H1 (cell line): ENCODE data around the gene SSBP3. TPM values are rescaled to one million over a fixed set of nuclear protein-coding genes. Genes with fewer than 3 reads are reported as not detected.

Experiments
- CTCF ChIA-PET: fragments of 300-600 bp; sonication (Branson Sonifier 250); formaldehyde crosslinking; loops from one replicate; lab custom pipeline; 2021; ENCODE audit not compliant: partially characterized antibody; lab: Charles Lee
- POLR2A ChIA-PET: fragments of 300-600 bp; sonication (Branson Sonifier 250); formaldehyde crosslinking; loops from one replicate; lab custom pipeline; 2021; ENCODE audit warnings: inconsistent platforms; ENCODE audit not compliant: partially characterized antibody; lab: Charles Lee
- DNase-seq, 2 experiments: peaks; one replicate each; pipeline versions ENCODE4 v3.0.0 to v3.0.0-alpha.2; 2010 to 2022; ENCODE audit warnings: low spot score in 2 of 2, low read depth in 1 of 2, mixed read lengths in 1 of 2
- FAIRE-seq: peaks from 2 replicates; lab custom pipeline; 2011; peaks lifted over from hg19 to GRCh38; lab: Jason Lieb, UNC
- H2AFZ ChIP-seq: 2 replicates; pipeline ENCODE4 v1.8.1; 2012; ENCODE audit warnings: low read length, inconsistent platforms
- H2AK5ac ChIP-seq: 2 replicates; pipeline ENCODE4 v1.6.1; 2013; ENCODE audit warnings: low read depth, low read length
- H2BK120ac ChIP-seq: replicated peaks from 2 replicates; pipeline ENCODE3; 2013; ENCODE audit warnings: low read depth, low read length, inconsistent platforms
- H2BK12ac ChIP-seq: 2 replicates; pipeline ENCODE4 v1.6.1; 2013; ENCODE audit warnings: low read depth, low read length
- H2BK15ac ChIP-seq: 2 replicates; pipeline ENCODE4 v1.6.1; 2013; ENCODE audit warnings: low read length
- H2BK20ac ChIP-seq: 2 replicates; pipeline ENCODE4 v1.6.1; 2013; ENCODE audit warnings: low read length
- H2BK5ac ChIP-seq: 2 replicates; pipeline ENCODE4 v1.6.1; 2013; ENCODE audit warnings: low read depth, low read length
- H3K14ac ChIP-seq: 2 replicates; pipeline ENCODE4 v1.6.1; 2013; ENCODE audit warnings: inconsistent platforms; ENCODE audit not compliant: insufficient read length
- H3K18ac ChIP-seq: 2 replicates; pipeline ENCODE4 v1.6.1; 2013; ENCODE audit warnings: low read length; ENCODE audit errors: extremely low read depth
- H3K23ac ChIP-seq: 2 replicates; pipeline ENCODE4 v1.6.1; 2013; ENCODE audit warnings: inconsistent platforms; ENCODE audit not compliant: insufficient read length
- H3K23me2 ChIP-seq: 2 replicates; pipeline ENCODE4 v1.6.1; 2013; ENCODE audit warnings: low read depth, low read length
- H3K27ac ChIP-seq: 2 replicates; pipeline ENCODE4 v1.6.1; 2011; ENCODE audit warnings: low read depth, low read length, inconsistent platforms
- H3K27me3 ChIP-seq, 4 experiments: replicated peaks in 1 of 4; 1 replicate in 1 of 4; 2 replicates in 3 of 4; pipeline versions ENCODE4 v1.6.1 to v1.8.1; 2011 to 2013; ENCODE audit warnings: low read length in 3 of 4, mild to moderate bottlenecking in 3 of 4, inconsistent platforms in 2 of 4, mixed read lengths in 2 of 4, moderate library complexity in 1 of 4; ENCODE audit not compliant: control insufficient read depth in 3 of 4, insufficient read depth in 3 of 4; ENCODE audit errors: extremely low read depth in 1 of 4
- H3K36me3 ChIP-seq, 4 experiments: 2 replicates each; pipeline versions ENCODE4 v1.6.1 to v1.8.1; 2011 to 2013; ENCODE audit warnings: mild to moderate bottlenecking in 4 of 4, low read length in 3 of 4, moderate library complexity in 2 of 4, control low read depth in 1 of 4, inconsistent platforms in 1 of 4; ENCODE audit not compliant: insufficient read depth in 4 of 4, control insufficient read depth in 2 of 4
- H3K4ac ChIP-seq: replicated peaks from 2 replicates; pipeline ENCODE3; 2013; ENCODE audit warnings: low read length, low read depth, mixed read lengths, inconsistent platforms; ENCODE audit not compliant: insufficient read length
- H3K4me1 ChIP-seq, 4 experiments: replicated peaks in 1 of 4; 1 replicate in 1 of 4; 2 replicates in 3 of 4; pipeline versions ENCODE4 v1.6.1 to v1.8.1; 2011 to 2013; ENCODE audit warnings: low read length in 3 of 4, inconsistent platforms in 2 of 4, mixed read lengths in 1 of 4; ENCODE audit not compliant: insufficient read depth in 4 of 4, control insufficient read depth in 3 of 4
- H3K4me2 ChIP-seq, 2 experiments: 2 replicates each; pipeline versions ENCODE4 v1.6.1 to v1.8.1; 2011 to 2013; ENCODE audit warnings: low read depth in 2 of 2, low read length in 2 of 2, control low read depth in 1 of 2, inconsistent platforms in 1 of 2, mild to moderate bottlenecking in 1 of 2; ENCODE audit not compliant: insufficient read depth in 1 of 2
- H3K4me3 ChIP-seq, 4 experiments: fragments of 200-600, 300-600 bp in 1 of 4; sonication (generic), shearing (Covaris generic), sonication (Bioruptor Twin) in 1 of 4; 2 replicates each; pipeline versions ENCODE4 v1.5.1 to v1.8.1; 2011 to 2016; ENCODE audit warnings: low read length in 4 of 4, low read depth in 3 of 4, control low read depth in 2 of 4, inconsistent platforms in 2 of 4, mild to moderate bottlenecking in 2 of 4, mixed read lengths in 1 of 4, moderate library complexity in 1 of 4; ENCODE audit not compliant: insufficient read depth in 2 of 4; ENCODE audit errors: extremely low read depth in 1 of 4
- H3K56ac ChIP-seq: replicated peaks from 2 replicates; pipeline ENCODE3; 2013; ENCODE audit warnings: low read depth, mild to moderate bottlenecking, mixed read lengths, low read length, inconsistent platforms; ENCODE audit not compliant: insufficient read length
- H3K79me1 ChIP-seq: 2 replicates; pipeline ENCODE4 v1.6.1; 2013; ENCODE audit warnings: low read depth, low read length, control low read depth
- H3K79me2 ChIP-seq, 2 experiments: 2 replicates each; pipeline versions ENCODE4 v1.6.1 to v1.8.1; 2012 to 2013; ENCODE audit warnings: low read length in 2 of 2, mild to moderate bottlenecking in 2 of 2, inconsistent platforms in 1 of 2; ENCODE audit not compliant: insufficient read depth in 2 of 2, control insufficient read depth in 1 of 2
- H3K9ac ChIP-seq, 4 experiments: replicated peaks in 1 of 4; 1 replicate in 1 of 4; 2 replicates in 3 of 4; pipeline versions ENCODE4 v1.6.1 to v1.8.1; 2011 to 2013; ENCODE audit warnings: low read depth in 3 of 4, low read length in 3 of 4, control low read depth in 2 of 4, mild to moderate bottlenecking in 2 of 4, moderate library complexity in 2 of 4, inconsistent platforms in 1 of 4; ENCODE audit errors: extremely low read depth in 1 of 4
- H3K9me3 ChIP-seq, 2 experiments: 2 replicates each; pipeline versions ENCODE4 v1.6.1 to v1.8.1; 2012 to 2013; ENCODE audit warnings: mild to moderate bottlenecking in 2 of 2, moderate library complexity in 2 of 2, control low read depth in 1 of 2, inconsistent platforms in 1 of 2, low read depth in 1 of 2, low read length in 1 of 2, mixed read lengths in 1 of 2; ENCODE audit not compliant: insufficient read depth in 2 of 2
- H4K20me1 ChIP-seq, 2 experiments: replicated peaks in 1 of 2; 2 replicates each; pipeline versions ENCODE3 to v1.8.1; 2011 to 2013; ENCODE audit warnings: inconsistent platforms in 2 of 2, low read length in 2 of 2, mild to moderate bottlenecking in 1 of 2; ENCODE audit not compliant: insufficient read depth in 2 of 2, control insufficient read depth in 1 of 2
- H4K5ac ChIP-seq: 2 replicates; pipeline ENCODE4 v1.6.1; 2013; ENCODE audit warnings: low read length, low read depth, mixed read lengths, inconsistent platforms; ENCODE audit not compliant: insufficient read length
- H4K8ac ChIP-seq: 2 replicates; pipeline ENCODE4 v1.8.0; 2013; ENCODE audit warnings: mild to moderate bottlenecking, moderate library complexity, low read length, inconsistent platforms; ENCODE audit not compliant: insufficient read depth; ENCODE audit errors: extremely low read depth
- H4K91ac ChIP-seq: replicated peaks from 2 replicates; pipeline ENCODE3; 2013; ENCODE audit warnings: low read length, mixed read lengths, inconsistent platforms; ENCODE audit not compliant: insufficient read length
- NANOG ChIP-seq: IDR thresholded peaks from 2 replicates; pipeline ENCODE4 v1.6.1; 2011; ENCODE audit warnings: low read length, low read depth, mild to moderate bottlenecking, inconsistent platforms; ENCODE audit not compliant: insufficient read depth, poor library complexity, severe bottlenecking
- WGBS, 2 experiments: shearing (Covaris generic) in 1 of 2; methylation state at CpG; one replicate each; pipeline versions ENCODE4 v1.1.6 to v1.1.7; 2013 to 2015; ENCODE audit warnings: low lambda C conversion rate in 2 of 2, mixed read lengths in 2 of 2, inconsistent platforms in 1 of 2, low coverage in 1 of 2, missing lambda C conversion rate in 1 of 2; ENCODE audit not compliant: insufficient replicate concordance in 2 of 2, insufficient coverage in 1 of 2, insufficient read length in 1 of 2; ENCODE audit errors: extremely low coverage in 1 of 2, missing lambda C conversion rate in 1 of 2; 5-methylcytosine and 5-hydroxymethylcytosine counted together
- polyA plus RNA-seq, 7 experiments: library from polyadenylated mRNA; depleted of rRNA in 3 of 7; stranded (reverse) in 5 of 7; unstranded in 2 of 7; fragments of >200 nt in 5 of 7; fragments of 200-250 nt in 2 of 7; gene quantifications; 1 replicate in 5 of 7; 2 replicates in 1 of 7; 4 replicates in 1 of 7; pipeline versions ENCODE4 v1.2.1 to v1.2.3, GENCODE V29; 2011 to 2013; ENCODE audit warnings: missing spikeins in 2 of 7, mixed read lengths in 2 of 7
- total RNA-seq: library from RNA; stranded (reverse); fragmentation: NEBNext Ultra II Directional; extraction: Animal tissue kit (Norgen Biotek cat#: 25700); gene quantifications from 2 replicates; pipeline ENCODE4 v1.2.1, GENCODE V29; 2021

The SSBP3 gene
- total and polyA plus RNA-seq, 2 of the 8 experiments (the other 6 are each of a cell fraction or from before 2014, with no cell fraction given), result 99.7 to 133 TPM

GRCh38 chr1:54365398-54365797 lies 40.8 kb downstream of the SSBP3 start:
- Histone ChIP-seq H2AFZ (no peak overlapping the region), H3K79me2 (peaks cover 13 to 98% of the 10 kb centered on the region in 2 experiments), H3K18ac (no peak overlapping the region; the same call in 1 of the 2 replicates), H2BK15ac (no peak overlapping the region; the same call in 1 of the 2 replicates), H2BK12ac (peak overlapping the region; percentile 82; the same call in 1 of the 2 replicates), H3K4me2 (peak overlapping the region in 1 of 2 experiments; percentile 34; a peak in 1 of 4 replicates), H3K56ac (no peak overlapping the region), H3K4me1 (peaks cover 9 to 35% (median 26%) of the 10 kb centered on the region in 4 experiments), H4K91ac (peak overlapping the region; percentile 50), H3K79me1 (peaks cover 15% of the 10 kb centered on the region; the same call in 1 of the 2 replicates), H3K9me3 (no peaks in the 10 kb centered on the region), H3K27ac (0 out of 2 replicates have a peak overlapping the region, but pooled peaks have one; percentile 37), H3K4ac (no peak overlapping the region), H3K14ac (no peak overlapping the region), H3K4me3 (no peak overlapping the region), H3K9ac (no peak overlapping the region), H3K27me3 (no peaks in the 10 kb centered on the region), H4K20me1 (peaks cover 0 to 20% of the 10 kb centered on the region in 2 experiments), H3K36me3 (peaks cover 0 to 10% (median 1%) of the 10 kb centered on the region in 4 experiments; a peak in 3 of 8 replicates), H2AK5ac (peak overlapping the region; percentile 33; the same call in 1 of the 2 replicates), H4K5ac (no peak overlapping the region), H3K23ac (no peak overlapping the region), H2BK120ac (no peak overlapping the region), H2BK5ac (peak overlapping the region; percentile 50), H2BK20ac (0 out of 2 replicates have a peak overlapping the region, but pooled peaks have one; percentile 34), H3K23me2 (no peaks in the 10 kb centered on the region), H4K8ac (no peak overlapping the region)
- ChIA-PET CTCF (interaction anchor here (0.6 to 8.3 kb wide), 12 partner anchors 11 to 183 kb away, joined by 3 to 69 read pairs (median 4); no protein-coding TSS in a partner anchor), POLR2A (interaction anchor here (1.0 to 3.9 kb wide), 9 partner anchors 8 to 165 kb away, joined by 3 to 16 read pairs (median 6); partner anchors contain the start of genes CYB5RL, MRPL37 and SSBP3)
- 87% methylated on average over 7 of the region's 7 CpGs; no CpG with 5 or more reads in 1 of the 2 experiments for WGBS, 2 experiments
- no peak for TF ChIP-seq NANOG
- DNase-seq (no peak), FAIRE-seq (no peak)
